ENCODE results near the gene HPS6.
A peak's percentile ranks its signal among the peaks of the same experiment; 100 is the strongest.
"Not testable (repeated sequence)": the region's sequence is repeated elsewhere in the genome, so short reads cannot be mapped to it uniquely, and the experiment has no call there.

Gene HPS6

DNA sequence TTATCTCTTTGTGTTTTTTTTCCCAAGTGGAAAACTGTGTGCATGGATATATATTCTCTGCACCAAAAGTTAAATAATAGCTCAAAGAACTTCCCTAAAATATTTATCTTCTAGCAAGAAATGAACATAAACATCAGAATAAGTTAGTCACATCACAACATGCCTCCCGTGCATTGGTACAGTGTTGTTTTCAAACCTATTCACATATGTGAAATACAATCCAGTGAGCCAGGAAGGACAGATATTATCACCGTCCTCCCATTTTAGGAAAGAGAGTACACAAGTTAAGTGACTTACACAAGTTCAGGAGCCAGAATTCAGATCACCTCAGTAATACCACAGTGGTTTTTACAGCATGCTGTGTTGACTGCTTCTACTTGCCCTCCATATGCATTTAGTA is 31.4 kb upstream of the HPS6 start:
- TF ChIP-seq, protein P1, sequence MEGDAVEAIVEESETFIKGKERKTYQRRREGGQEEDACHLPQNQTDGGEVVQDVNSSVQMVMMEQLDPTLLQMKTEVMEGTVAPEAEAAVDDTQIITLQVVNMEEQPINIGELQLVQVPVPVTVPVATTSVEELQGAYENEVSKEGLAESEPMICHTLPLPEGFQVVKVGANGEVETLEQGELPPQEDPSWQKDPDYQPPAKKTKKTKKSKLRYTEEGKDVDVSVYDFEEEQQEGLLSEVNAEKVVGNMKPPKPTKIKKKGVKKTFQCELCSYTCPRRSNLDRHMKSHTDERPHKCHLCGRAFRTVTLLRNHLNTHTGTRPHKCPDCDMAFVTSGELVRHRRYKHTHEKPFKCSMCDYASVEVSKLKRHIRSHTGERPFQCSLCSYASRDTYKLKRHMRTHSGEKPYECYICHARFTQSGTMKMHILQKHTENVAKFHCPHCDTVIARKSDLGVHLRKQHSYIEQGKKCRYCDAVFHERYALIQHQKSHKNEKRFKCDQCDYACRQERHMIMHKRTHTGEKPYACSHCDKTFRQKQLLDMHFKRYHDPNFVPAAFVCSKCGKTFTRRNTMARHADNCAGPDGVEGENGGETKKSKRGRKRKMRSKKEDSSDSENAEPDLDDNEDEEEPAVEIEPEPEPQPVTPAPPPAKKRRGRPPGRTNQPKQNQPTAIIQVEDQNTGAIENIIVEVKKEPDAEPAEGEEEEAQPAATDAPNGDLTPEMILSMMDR (IDR thresholded peaks at IDR 0.05; ENCODE audit: unreplicated experiment in 3 of 3) = no peak
- no peaks in the 10 kb centered on the region for H3K4me1 Mint-ChIP-seq
- H3K9me3 Mint-ChIP-seq = no peaks in the 10 kb centered on the region
- H3K4me3 Mint-ChIP-seq = no peak overlapping the region
- no peak overlapping the region for H3K27ac Mint-ChIP-seq
- peaks cover 66% of the 10 kb centered on the region for H3K36me3 Mint-ChIP-seq (ENCODE audit: low read depth)
- H3K27me3 Mint-ChIP-seq (ENCODE audit: low read depth) = no peaks in the 10 kb centered on the region

DNA sequence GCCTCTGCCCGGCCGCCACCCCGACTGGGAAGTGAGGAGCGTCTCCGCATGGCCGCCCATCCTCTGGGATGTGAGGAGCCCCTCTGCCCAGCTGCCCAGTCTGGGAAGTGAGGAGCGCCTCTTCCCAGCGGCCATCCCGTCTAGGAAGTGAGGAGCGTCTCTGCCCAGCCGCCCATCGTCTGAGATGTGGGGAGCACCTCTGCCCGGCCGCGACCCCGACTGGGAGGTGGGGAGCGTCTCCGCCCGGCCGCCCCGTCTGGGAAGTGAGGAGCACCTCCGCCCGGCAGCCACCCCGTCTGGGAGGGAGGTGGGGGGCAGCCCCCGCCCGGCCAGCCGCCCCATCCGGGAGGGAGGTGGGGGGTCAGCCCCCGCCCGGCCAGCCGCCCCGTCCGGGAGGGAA is 29.3 kb upstream of the HPS6 start:
- not testable (repeated sequence) for H3K4me1 Mint-ChIP-seq; H3K9me3 Mint-ChIP-seq; H3K27ac Mint-ChIP-seq; H3K4me3 Mint-ChIP-seq; H3K27me3 Mint-ChIP-seq (ENCODE audit: low read depth)
- peaks cover 67% of the 10 kb centered on the region for H3K36me3 Mint-ChIP-seq (ENCODE audit: low read depth)

DNA sequence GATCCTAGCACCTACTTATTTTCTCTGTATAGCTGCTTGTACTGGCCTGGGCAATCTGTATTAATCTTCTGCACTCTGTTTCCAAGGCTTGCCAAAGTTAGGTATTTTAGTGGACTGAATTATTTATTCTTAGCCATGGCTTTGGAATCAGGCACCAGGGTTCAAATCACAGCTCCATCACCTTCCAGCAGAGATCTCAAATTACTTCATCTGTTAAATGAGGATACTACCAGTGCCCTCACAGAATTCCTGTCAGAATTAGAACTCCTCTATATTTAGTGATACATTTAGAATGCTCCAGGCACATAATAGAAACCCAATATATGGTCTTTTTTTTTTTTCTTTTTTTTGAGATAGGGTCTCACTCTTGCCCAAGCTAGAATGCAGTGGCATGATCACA is 26.7 kb upstream of the HPS6 start:
- Mint-ChIP-seq H3K4me3 (no peak overlapping the region), H3K27me3 (ENCODE audit: low read depth) (no peaks in the 10 kb centered on the region), H3K27ac (no peak overlapping the region), H3K36me3 (ENCODE audit: low read depth) (peaks cover 50% of the 10 kb centered on the region), H3K9me3 (no peaks in the 10 kb centered on the region), H3K4me1 (peaks cover 12% of the 10 kb centered on the region)
- TF ChIP-seq, protein P1 (IDR thresholded peaks at IDR 0.05; ENCODE audit: unreplicated experiment in 3 of 3) = no peak

DNA sequence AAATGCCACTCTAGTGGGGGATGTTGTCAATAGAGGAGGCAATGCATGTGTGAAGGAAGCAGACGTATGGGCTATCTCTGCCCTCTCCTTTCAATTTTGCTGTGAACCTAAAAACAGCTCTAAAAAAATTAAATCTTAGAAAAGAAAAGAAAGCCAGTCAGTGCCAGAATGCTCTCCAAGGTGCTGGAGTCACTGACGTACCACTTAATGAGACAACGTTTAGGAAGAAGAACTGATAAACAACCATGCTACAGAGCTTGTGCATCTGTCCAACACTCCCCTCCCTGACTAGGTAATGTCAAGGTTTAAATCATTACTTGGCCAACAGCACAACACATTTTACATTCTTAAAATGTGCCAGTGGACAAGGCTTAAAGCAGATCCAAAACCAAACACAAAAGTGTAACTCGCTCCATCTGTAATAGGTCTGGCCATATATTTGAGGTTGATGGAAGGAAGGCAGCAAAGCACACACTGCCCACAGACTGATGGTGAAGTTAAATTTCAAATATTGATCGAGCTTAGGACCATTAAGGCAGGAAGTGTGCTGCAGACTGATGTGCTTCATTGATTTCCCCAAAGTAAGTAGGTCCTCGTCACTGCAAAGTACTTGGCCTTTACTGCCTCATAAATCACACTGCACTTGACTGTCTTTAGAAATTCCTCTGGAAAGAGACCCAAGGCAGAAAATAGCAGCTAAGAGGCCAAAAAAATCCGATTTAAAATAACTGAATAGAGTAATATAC is 24.7 kb upstream of the HPS6 start:
- Mint-ChIP-seq H3K27ac (no peak overlapping the region), H3K36me3 (ENCODE audit: low read depth) (peaks cover 37% of the 10 kb centered on the region), H3K9me3 (no peaks in the 10 kb centered on the region), H3K4me1 (peaks cover 14% of the 10 kb centered on the region), H3K27me3 (ENCODE audit: low read depth) (no peaks in the 10 kb centered on the region), H3K4me3 (no peak overlapping the region)
- TF ChIP-seq, protein P1 (IDR thresholded peaks at IDR 0.05; ENCODE audit: unreplicated experiment in 3 of 3) = no peak

DNA sequence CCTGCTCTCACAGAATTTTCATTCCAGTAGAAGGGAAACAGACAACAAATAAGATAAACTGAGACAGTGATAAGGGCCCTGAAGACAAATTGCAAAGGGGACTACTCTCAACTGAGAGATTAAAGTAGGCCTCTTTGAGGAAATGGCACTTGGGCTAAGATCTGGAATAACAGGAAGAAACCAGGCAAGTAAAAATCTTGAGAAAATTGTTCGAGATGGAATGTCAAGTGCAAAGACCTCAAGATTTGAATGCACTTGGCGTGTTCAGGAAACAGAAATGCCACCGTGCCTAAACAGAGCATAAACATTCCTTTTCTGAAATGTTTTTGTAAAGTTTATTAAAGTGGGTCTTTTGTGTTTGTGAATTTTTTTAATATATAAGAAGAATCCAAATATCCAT is 19.9 kb upstream of the HPS6 start:
- Mint-ChIP-seq H3K27ac (no peak overlapping the region), H3K4me3 (no peak overlapping the region), H3K36me3 (ENCODE audit: low read depth) (peaks cover 4% of the 10 kb centered on the region), H3K4me1 (peaks cover 14% of the 10 kb centered on the region), H3K9me3 (no peaks in the 10 kb centered on the region), H3K27me3 (ENCODE audit: low read depth) (no peaks in the 10 kb centered on the region)
- TF ChIP-seq, protein P1 (IDR thresholded peaks at IDR 0.05; ENCODE audit: unreplicated experiment in 3 of 3) = no peak

DNA sequence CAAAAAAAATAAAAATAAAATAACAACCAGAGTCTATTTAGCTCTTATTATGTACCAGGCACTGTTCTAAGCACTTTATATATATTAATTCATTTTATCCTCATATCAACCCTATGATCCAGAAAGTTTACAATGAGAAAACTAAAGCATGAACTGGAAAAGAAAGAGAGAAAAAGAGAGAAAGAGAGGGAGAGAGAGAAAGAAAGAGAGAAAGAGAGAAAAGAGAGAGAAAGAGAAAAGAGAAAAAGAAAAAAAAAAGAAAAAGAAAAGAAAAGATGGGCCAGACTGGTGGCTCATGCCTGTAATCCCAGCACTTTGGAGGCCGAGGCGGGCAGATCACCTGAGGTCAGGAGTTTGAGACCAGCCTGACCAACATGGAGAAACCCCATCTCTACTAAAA is 19.1 kb upstream of the HPS6 start:
- Mint-ChIP-seq H3K4me1 (peaks cover 9% of the 10 kb centered on the region), H3K27me3 (ENCODE audit: low read depth) (no peaks in the 10 kb centered on the region), H3K27ac (no peak overlapping the region), H3K36me3 (ENCODE audit: low read depth) (peaks cover 4% of the 10 kb centered on the region), H3K9me3 (no peaks in the 10 kb centered on the region), H3K4me3 (no peak overlapping the region)
- TF ChIP-seq, protein P1 (IDR thresholded peaks at IDR 0.05; ENCODE audit: unreplicated experiment in 3 of 3) = no peak

DNA sequence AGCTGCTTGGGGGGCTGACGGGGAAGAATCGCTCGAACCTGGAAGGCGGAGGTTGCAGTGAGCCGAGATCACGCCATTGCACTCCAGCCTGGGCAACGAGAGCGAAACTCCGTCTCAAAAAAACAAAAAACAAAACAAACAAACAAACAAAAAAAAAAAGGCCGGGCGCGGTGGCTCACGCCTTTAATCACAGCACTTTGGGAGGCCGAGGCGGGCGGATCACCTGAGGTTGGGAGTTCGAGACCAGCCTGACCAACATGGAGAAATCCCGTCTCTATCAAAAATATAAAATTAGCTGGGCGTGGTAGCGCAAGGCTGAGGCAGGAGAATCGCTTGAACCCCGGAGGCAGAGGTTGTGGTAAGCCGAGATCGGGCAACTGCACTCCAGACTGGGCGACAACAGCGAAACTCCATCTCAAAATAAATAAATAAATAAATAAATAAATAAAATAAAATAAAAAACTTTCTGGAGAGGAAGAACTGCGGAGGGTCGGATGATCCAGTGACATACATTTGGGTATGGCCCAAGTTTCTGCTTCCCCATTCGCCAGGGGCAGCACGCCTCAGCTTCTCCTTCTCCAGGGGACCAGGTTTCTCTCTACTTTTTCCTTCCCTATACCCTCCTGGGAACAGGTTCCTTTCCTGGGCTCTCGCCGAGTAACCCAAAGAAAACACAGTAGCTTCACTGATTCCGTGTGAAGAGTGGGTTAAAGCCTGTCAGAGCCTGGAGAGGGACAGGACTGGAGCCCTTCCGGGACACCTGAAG is 10.1 kb upstream of the HPS6 start:
- H3K27me3 Mint-ChIP-seq (ENCODE audit: low read depth); H3K36me3 Mint-ChIP-seq (ENCODE audit: low read depth); H3K9me3 Mint-ChIP-seq: not testable (repeated sequence)
- Mint-ChIP-seq H3K4me1 (peaks cover 13% of the 10 kb centered on the region), H3K27ac (peak overlapping the region; percentile 89 to 98 (median 96)), H3K4me3 (peak overlapping the region; percentile 91 to 95 (median 91))

Measured in nephron (organoid).